ENCODE results near the gene CARMIL1. TPM values are rescaled to one million over a fixed set of nuclear protein-coding genes. Genes with fewer than 3 reads are reported as not detected.

CARMIL1 gene
- total RNA-seq, 1 experiment from 2014 or later: 23.6 TPM

DNA sequence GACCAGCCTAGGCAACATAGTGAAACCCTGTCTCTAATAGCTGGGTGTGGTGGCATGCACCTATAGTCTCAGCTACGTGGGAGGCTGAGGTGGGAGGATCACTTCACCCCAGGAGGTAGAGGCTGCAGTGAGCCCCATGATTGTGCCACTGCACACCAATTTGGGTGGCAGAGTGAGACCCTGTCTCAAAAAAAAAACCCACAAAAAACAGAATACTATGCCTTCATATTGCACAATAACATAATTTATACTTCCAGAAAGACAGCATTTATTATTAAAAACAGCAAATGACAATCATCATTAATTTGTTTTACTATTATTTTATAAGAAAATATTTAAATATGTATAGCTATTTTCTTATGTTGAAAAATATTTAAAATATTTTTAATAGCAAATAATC lies 30.0 kb upstream of the CARMIL1 start:
- H2BK20ac ChIP-seq (ENCODE audit: low read depth, low read length, poor library complexity, severe bottlenecking): no peak overlapping the region
- WGBS (ENCODE audit: extremely low coverage, insufficient read length, low lambda C conversion rate): no CpG with 5 or more reads among the region's 1 CpG
- no peaks in the 10 kb centered on the region for H3K79me1 ChIP-seq (ENCODE audit: insufficient read depth, low read depth, low read length, poor library complexity, severe bottlenecking)
- no peaks in the 10 kb centered on the region for H3K4me1 ChIP-seq (ENCODE audit: insufficient read depth, low read length)
- H2BK12ac ChIP-seq (ENCODE audit: insufficient read length, low read depth, low read length): no peak overlapping the region
- Mint-ChIP-seq H3K4me1 (0 out of 4 replicates have a peak, but pooled peaks cover 0 to 4% of the 10 kb centered on the region in 2 experiments), H3K9me3 (no peaks in the 10 kb centered on the region), H3K36me3 (ENCODE audit: insufficient read depth in 1 of 3, low read depth in 3 of 3) (no peaks in the 10 kb centered on the region), H3K27ac (no peak overlapping the region), H3K27me3 (ENCODE audit: low read depth) (no peaks in the 10 kb centered on the region), H3K4me3 (no peak overlapping the region)
- no peak overlapping the region for H4K91ac ChIP-seq (ENCODE audit: insufficient read length, low read depth, low read length)
- H3K14ac ChIP-seq (ENCODE audit: insufficient read depth, low read length): no peak overlapping the region
- no peak overlapping the region for H3K18ac ChIP-seq (ENCODE audit: insufficient read length, low read depth, low read length)
- H2BK120ac ChIP-seq (ENCODE audit: low read depth, low read length, poor library complexity, severe bottlenecking): no peak overlapping the region
- no peak overlapping the region for H4K5ac ChIP-seq (ENCODE audit: insufficient read length, low read depth, low read length)
- no peak overlapping the region for H4K8ac ChIP-seq (replicated peaks; ENCODE audit: insufficient read length, low read depth, low read length)
- H3K27ac ChIP-seq (ENCODE audit: insufficient read length, low read depth, low read length): no peak overlapping the region
- H3T11ph ChIP-seq (ENCODE audit: low read length): no peak overlapping the region
- H2BK5ac ChIP-seq (ENCODE audit: insufficient read length, low read length): no peak overlapping the region
- no peaks in the 10 kb centered on the region for H3K9me3 ChIP-seq (ENCODE audit: control insufficient read depth, low read depth, low read length)
- H3K4me2 ChIP-seq (ENCODE audit: insufficient read depth, insufficient read length, low read length): no peak overlapping the region
- H3K27me3 ChIP-seq (ENCODE audit: insufficient read depth, low read length): no peaks in the 10 kb centered on the region
- no peak overlapping the region for H2AFZ ChIP-seq (ENCODE audit: low read length)
- H3K9ac ChIP-seq (ENCODE audit: extremely low read depth, insufficient read length, low read length): no peak overlapping the region
- TF ChIP-seq CTCF (conservative IDR thresholded peaks at IDR 0.05): no peak
- no peak for DNase-seq
- no peak overlapping the region for H3K4ac ChIP-seq (ENCODE audit: low read depth, low read length)
- H3K23ac ChIP-seq (ENCODE audit: insufficient read length, low read depth, low read length): no peak overlapping the region
- H3K23me2 ChIP-seq (ENCODE audit: insufficient read length, low read depth, low read length, poor library complexity, severe bottlenecking): no peaks in the 10 kb centered on the region
- H4K20me1 ChIP-seq (ENCODE audit: control insufficient read depth, insufficient read depth, insufficient read length): no peaks in the 10 kb centered on the region
- no peaks in the 10 kb centered on the region for H3K79me2 ChIP-seq (ENCODE audit: insufficient read depth, low read length)
- H2BK15ac ChIP-seq (ENCODE audit: low read depth, low read length): no peak overlapping the region
- no peak overlapping the region for H3K56ac ChIP-seq (ENCODE audit: insufficient read length, low read depth, low read length)
- H2AK5ac ChIP-seq (ENCODE audit: insufficient read length, low read length): no peak overlapping the region

Data from H9 (cell line).